HG03460 (cell line): ENCODE results near the gene EIF1.
"Not testable (repeated sequence)": the region's sequence is repeated elsewhere in the genome, so short reads cannot be mapped to it uniquely, and the experiment has no call there.

Source experiments
- ATAC-seq: cut with Tn5 transposase; IDR thresholded peaks from one replicate; pipeline ENCODE4 v1.9.1; 2021; ENCODE audit not compliant: unreplicated experiment

The EIF1 gene

DNA sequence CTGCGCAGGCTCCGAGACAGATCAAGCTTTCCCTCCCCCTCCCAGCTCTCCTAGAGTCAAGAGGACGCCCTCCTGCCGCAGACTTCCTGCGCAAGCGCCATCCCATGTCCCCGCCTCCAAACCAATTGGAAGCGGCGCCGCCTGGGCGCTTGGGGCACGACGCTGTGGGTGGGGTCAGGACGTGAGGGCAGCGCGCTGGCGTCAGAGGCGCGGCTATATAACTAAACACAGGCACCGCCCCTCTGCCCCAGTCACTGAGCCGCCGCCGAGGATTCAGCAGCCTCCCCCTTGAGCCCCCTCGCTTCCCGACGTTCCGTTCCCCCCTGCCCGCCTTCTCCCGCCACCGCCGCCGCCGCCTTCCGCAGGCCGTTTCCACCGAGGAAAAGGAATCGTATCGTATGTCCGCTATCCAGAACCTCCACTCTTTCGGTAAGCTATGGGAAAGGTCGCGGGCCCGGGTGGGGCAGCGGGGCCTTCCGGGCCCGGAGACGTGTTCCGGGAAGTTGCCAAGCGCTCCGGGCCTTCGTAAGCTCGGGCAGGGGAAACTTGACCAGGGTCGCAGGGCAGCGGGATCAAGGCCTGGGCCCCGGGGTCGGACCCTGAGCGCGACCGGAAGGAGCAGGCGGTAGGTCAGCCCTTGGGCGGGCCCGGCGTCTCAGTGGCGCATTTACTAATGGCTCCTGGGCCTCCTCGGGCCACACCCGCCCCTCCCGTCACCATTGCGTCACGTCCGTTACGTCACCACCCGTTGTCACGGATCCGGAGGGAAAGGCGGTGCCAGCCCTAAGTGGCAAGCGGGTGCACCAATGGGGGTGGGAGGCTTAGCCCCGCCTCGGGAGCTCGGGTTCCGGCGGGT, at the start of gene EIF1:
EIF1 (plus strand) TSS at position 245 of the 856 bp plus-strand sequence; CDS start at position 399, 154 bp downstream.
- ATAC-seq, result peak; percentile 66

DNA sequence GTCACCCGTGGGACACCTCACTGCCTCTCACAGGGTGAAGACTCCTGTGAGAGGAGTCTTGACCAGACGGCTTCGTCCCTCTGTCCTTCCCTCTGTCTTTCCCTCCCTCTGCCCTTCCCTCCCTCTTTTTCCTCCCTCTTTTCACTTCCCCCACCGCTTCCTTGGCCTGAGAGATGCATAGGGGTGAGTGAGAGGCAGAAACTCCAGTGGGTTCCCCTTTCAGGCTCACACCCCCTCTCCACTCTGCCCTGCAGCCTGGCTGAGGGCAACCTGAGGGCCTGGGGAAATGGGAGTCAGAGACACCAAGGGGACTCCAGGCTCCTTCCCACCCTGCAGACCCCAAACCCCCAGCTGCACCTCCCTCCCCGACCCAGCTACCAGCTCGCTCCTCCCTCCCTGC, 49.7 kb upstream of the EIF1 start:
- no peak for ATAC-seq

DNA sequence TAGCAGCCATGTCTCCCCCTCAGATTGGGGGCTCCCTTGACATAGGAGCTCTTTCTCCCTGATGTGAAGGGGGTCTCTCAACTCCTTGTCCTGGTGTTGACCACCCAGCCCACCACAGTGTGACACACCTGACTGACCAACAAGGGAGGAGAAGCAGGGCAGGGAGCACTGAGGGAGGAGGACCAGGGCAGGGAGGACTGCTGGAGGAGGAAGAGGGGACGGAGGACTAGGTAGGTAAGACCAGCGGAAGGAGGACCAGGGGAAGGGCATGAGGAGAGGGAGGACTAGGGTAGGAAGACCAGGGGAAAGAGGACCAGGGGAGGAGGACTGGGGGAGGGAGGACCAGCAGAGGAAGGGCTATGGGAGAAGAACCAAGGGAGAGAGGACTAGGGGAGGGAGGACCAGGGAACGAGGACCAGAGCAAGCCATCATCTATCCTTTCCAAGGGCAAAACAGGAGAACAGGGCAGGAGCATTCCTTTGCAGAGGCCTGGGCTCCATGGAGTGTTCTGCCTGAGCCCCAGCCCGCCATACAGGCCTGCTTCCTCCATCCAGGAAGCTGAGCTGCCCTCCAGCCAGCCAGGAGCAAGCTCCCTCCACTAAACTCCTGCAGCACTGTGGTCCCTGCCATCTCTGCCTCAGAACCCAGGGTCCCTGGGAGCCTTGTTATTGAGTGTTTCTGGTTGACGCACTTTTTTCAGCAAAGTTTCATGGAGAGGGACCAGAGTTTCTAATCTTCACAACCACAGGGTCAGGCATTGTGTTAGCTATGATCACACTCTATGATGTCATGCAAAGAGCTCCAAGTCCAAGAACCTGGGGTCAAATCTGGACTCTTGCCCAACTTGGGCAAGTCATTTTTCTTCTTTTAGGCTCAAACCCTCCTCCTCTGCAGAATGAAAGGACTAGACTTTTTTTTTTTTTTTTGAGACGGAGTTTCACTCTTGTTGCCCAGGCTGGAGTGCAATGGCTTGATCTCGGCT, 48.9 kb upstream of the EIF1 start:
- no peak for ATAC-seq

DNA sequence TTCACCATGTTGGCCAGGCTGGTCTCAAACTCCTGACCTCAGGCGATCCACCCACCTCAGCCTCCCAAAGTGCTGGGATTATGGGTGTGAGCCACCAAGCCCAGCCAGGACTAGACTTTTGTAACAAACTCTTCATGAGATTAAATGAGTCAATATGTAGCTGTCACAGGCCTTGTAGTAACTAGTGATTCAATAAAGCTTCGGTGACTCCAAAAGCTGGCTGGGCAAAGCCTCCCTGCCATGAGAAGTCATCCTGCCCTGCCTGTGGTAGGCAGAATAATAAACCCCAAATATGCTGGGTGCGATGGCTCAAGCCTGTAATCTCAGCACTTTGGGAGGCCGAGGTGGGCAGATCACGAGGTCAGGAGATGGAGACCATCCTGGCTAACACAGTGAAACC, 48.1 kb upstream of the EIF1 start:
- ATAC-seq, result not testable (repeated sequence)

DNA sequence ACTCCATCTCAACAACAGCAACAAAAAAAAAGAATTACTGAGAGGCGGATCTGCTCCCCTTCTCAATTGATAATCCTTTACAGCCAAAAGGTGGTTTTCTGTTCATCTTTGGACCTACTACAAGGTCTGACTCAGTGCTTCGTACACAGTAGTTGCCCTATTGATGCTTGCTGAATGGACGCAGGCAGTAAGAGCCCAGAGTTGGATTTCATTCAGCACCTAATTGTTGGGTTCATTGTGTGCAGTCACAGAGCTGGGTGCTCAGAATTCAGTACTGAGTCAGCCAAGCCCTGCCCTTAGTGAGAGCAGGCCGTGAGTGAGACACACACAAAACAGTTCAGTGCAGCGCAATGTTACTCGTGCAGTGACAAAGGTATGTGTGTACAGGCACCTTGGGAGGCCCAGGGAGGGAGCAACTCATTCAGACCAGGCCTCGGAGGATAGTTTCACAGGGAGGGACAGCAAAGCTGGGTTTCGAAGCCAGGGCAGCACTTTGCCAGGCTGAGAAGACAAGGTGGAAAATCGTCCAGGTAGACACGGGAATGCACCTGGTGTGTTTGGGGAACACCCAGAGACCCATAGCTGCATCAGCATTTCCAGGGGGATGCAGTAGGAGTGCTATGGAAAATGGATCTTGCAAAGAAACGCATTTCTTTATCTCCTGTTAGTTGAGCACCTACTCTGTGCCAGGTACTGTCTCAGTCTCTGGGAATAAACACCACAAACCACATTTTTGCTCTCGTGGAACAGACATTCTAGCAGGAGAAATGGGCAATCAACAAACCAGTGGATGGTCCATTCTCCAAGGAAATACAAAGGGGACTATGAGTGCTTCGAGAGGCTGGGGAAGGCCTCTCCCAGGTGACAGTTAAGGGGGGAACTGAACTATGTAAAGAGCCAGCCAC, 46.2 kb upstream of the EIF1 start:
- no peak for ATAC-seq

DNA sequence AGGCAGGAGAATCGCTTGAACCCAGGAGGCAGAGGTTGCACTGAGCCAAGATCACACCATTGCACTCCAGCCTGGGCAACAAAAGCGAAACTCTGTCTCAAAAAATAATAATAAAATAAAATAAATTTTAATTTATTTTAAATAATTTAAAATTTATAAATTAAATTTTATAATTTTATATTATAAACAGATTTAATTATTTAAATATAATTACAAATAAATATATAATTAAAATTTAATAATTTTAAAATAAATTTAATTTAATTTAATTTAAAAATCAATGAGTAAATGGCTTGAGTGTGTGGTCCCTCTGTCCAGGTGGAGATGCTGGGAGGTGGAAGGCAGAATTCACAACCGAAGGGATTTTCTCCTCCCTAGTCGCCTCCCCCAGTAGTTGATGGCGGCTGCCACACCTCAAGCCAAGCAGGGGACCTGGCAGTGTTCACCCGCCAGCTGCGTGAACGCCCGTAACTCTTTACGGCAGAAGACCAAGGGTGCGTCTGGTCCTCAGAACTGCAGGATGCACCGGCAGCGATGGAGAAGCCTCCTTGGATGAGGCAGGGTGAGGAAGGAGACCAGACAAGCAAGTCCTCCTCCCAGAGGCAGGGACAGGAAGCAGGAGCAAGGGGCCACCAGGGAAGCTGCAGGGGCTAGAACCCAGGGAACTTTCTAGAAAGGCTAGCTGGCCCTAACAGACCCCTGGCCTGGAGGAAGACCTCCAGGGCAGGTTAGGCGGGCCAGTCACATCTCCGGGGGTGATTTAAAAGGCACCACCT, 41.5 kb upstream of the EIF1 start:
- no peak for ATAC-seq

DNA sequence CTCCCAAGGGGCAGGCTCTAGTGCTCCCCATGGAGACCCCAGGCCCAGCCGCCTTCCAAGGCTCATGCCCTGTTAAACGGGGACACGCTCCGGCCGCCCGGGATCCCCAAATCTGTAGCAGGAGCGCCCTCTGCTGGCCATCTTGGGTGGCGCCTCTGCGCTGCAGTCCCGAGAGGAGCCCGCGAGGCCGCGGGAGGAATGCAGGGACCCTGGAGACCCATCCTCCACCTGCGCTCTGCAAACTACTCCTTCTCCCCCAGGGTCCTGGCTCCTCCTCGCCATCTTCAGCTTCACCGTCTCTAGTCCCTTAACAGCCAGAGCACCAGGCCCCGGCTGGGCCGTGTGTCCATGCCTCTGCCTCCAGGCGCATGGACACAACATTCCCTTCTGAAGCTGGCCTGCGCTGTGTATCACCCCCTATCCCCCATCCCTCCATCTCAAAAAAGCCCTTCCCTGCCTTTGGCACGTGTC, 40.7 kb upstream of the EIF1 start:
- no peak for ATAC-seq

DNA sequence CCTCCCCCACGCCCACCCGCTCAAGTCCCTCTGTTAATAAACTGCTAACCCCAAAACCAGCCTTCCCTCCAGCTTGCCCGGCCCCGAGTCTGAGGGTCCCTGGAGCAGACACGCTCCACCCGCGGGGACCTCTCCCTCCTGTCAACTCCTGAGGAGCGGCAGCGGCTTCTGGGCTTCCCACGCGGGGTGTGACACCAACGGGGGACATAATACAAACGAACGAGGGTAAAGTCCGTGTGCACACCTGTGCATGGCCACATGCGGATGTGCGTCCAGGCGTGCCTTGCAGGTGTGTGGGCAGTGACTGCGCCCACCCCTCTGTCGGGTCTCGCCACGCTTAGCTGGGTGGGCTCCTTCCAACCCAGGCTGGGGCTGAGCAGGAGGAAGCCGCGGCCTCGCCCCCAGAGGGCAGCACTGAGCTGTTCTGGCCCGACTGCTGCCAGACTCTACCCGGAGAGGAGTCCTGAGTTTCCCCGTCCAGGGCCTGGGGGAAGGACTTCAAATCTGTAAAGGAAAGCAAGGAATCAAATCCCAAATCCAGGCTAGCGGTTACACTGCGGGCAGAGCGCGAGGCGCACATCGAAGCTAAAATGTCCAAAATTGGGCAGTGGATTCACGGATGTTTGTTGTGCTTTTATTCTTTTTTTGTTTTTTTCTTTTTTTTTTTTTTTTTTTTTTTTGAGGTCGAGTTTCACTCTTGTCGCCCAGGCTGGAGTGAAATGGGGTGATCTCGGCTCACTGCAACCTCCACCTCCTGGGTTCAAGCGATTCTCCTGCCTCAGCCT, 40.1 kb upstream of the EIF1 start:
- ATAC-seq, result peak; percentile 83

DNA sequence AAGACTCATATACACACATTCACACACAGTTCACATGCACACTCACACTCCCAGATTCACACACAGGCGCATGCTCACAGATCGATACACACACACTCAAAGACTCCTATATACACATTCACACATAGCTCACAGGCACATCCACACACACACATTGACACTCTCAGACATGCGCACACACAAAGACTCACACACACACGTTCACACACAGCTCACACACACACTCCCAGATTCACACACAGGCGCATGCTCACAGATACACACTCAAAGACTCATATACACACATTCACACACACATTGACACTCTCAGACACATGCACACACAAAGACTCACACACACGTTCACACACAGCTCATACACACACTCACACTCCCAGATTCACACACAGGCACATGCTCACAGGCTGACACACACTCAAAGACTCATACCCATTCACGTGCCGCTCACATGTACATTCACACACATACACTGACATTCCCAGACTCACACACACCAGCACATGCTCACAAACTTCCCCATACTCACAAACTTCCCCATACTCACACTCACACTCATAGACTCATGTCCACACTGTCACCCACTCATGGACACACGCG, 38.7 kb upstream of the EIF1 start:
- ATAC-seq, result no peak

DNA sequence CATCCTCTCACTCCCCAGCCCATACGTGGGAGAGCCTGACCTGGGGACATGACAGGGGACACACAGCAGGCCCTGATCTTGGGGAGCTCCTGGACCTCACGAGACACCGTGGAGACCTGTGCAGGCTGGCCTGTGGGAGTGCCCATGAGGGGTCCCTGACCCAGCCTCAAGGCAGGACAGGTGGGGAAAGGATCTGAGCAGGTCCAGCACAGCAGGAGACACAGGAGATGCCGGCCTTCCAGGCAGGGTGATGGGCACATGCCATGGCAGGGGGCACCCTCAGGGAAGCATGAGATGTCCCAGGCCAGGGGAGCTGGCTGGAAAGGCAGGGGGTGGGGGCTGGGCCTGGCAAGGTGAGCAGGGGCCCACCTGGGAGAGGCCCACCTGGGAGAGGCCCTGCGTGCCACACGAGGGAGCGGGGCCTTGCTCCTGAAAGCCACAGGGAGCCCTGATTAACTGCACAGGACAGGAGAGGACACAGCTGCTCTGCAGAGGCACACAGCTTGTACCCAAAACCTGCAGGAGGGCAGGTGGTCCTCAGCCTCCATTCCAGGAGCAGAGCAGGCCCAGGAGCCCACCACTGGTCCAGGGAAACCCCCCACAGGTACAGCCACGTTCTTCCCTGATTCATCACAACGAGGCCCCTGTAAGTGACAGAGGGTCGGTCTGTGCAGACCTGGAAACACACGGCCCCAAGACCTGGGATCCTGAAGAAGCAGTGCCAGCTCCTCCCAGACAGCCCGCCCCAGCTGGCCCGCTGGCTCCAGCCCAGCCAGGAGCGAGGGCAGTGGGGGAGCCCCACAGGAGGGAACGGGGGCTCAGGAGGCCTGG, 37.7 kb upstream of the EIF1 start:
- no peak for ATAC-seq

DNA sequence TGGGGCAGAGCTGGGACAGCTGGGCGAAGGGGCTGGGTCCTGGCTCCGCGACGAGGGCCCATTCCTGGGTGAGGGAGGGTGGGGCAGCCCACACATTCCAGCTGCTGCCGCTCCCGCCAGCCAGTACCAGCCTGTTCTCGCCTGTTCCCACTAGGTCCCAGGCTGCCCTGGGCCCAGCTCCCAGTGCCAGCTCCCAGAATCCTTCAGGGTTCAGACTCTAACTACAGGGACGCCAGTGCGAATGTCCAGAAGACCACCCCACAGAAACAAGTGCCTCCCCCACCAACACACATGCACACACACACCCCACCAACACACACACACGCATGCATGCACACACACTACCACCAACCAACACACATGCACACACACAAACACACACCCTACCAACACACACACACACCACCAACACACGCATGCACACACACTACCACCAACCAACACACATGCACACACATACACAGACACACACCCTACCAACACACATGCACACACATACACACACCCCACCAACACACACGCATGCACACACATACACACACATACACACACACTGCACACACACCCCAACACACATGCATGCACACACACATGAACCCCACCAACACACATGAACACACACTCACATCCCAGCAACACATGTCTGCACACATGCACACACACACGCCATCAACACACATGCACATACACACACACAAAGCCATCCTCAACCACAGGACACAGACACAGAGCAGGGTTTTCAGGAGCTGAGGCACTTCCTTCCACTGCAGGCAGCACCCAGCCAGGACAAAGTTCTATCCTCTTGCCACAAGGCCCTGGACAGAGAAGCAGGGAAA, 36.8 kb upstream of the EIF1 start:
- no peak for ATAC-seq

DNA sequence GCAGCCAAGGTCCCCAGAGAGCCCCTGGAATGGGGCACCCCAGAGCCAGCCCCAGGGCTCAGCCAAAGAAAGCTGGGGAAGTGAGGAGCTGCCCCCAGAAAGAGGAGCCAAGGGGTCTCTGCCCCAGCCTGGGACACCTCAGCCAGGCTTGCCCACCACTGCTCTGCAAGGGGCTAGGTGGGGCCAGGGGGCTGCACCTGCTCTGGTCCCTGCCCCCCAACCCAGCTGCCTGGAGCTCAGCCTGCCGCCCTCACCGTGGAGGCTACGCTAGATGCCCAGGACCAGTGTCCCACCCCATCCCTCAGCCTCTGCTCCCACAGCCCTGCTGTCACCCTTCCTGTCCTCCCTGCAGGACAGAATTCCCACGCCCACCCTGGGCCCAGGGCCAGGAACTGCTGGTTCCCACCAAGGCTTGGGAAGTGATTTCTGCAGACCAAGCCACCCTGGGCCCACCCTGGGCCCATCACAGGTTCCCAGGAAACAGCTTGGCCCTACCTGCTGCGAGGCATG, 36.2 kb upstream of the EIF1 start:
- ATAC-seq, result no peak

DNA sequence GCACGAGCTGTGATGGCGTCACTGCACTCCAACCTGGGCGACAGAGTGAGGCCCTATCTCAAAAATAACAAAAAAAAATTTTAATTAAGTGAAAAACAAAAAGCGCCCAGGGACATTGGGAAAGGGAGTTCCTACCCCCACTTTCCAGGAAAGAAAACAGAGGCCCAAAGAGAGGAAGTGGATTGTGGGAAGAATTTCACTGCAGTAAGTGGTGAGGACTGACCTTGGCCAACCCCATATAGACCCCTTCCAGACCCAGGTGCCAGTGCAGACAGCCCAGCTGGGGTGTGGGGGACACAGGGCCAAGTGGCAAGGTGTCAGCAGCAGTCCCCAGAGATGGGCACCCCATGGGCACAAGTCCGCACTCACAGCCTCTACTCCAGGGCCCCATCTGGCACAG, 35.3 kb upstream of the EIF1 start:
- no peak for ATAC-seq

DNA sequence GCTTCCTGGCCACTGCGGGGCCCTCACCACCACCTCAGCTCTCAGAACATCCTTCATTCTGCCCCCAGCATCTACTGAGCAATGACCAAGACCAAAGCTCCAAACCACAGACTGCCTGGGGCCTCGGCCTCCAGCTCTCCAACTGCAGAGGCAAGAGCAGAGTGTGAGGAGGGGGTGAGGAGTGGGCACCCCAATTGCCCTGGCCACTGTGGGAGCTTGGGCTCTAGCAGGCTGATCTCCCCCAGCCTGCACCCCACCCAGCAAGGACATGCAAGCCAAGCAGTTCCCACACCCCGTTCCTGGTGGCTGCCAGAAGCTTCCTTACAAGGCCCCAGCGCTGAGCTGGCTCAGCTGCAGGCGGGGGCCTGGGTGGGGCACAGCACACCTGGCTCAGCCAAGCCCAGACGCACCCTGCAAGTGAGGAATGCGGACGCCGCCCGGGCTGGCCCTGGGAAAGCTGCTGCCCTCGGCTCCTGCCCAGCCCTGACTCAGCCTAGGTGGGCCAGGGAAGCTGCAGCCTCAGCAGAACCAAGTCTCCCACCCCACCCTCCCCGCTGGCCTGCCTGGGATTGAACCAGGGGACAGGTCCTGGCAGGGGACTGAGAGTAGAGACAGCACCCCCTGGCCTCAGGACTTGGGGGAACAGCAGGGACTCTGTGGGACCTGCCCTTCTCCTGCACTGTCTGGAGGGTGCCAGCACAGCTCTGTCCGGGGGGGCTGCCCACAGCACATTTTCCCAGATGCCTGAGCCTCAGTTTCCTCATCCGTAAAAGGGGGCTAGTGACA, 34.6 kb upstream of the EIF1 start:
- no peak for ATAC-seq

DNA sequence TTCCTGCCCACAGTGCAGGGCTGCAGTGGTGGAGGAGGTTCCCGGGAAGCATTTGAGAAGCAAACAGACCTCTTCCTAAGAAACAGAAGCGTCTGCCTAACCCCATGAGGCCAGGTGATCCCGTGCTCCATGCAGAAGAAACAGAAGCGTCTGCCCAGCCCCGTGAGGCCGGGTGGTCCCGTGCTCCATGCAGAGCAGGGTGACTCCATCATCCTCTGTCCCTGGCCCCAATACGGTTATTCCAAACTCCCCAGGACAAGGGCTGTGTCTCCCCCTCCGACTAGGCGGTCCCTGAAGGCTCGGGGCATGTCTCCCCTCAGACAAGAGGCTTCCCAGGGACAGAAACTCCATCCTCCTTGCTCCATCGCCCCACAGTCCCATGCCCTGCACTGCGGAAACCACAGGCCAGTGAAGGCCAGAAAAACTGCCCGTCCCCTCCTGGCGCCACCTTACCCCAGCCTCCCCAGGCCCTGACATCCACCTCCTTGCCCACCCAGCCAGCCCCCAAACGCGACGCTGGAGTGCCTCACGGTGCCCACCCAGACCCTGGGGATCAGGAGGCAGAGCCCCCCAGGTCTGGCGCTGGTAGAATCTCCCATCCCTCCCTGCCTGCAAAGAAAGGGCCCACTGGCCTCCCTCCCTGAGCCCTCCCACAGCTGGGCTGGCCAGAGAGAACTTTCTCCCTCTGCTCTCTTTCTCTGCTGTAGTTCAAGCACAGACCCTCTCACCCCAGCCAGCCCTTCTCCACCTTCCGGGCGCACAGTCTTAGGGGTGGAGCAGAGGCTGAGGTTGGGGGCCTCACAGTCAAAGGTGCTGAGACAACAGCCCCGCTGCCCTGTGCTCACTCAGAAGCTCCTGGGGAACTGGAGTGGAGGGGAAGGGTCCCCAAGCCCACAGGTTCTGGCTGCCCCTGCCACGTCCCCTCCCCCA, 33.7 kb upstream of the EIF1 start:
- no peak for ATAC-seq
